ENCODE data around the gene KAT8.

GRCh38 chr16:31073142-31073969 lies 44.1 kb upstream of the KAT8 start:
- TF ChIP-seq POLR2A (IDR thresholded peaks at IDR 0.05; ENCODE audit: low read depth, low read length) (peak; percentile 54; the same call in 1 of the 2 replicates), FOS (IDR thresholded peaks at IDR 0.05; ENCODE audit: low read depth, low read length) (no peak), CTCF (conservative IDR thresholded peaks at IDR 0.05; ENCODE audit: low read depth, low read length) (no peak), NFE2L2 (IDR thresholded peaks at IDR 0.05; ENCODE audit: low read depth, low read length) (no peak)
